ENCODE data around the gene PM20D2.

The PM20D2 gene

GRCh38 chr6:89145956-89146717, at the start of gene PM20D2:
PM20D2 (plus strand) TSS chr6:89146055; CDS start chr6:89146145, 90 bp downstream.
- TF ChIP-seq CTCF (IDR thresholded peaks at IDR 0.05; ENCODE audit: control insufficient read depth, insufficient read depth, low read depth, low read length, missing control alignments): no peak
- H3K4me3 ChIP-seq (ENCODE audit: control insufficient read depth, low read depth, low read length): peak within 1 kb of the TSS; percentile 43
- no peak for DNase-seq (ENCODE audit: low read depth)

GRCh38 chr6:89098461-89098860, 47.4 kb upstream of the PM20D2 start:
- DNase-seq (ENCODE audit: low read depth): no peak
- H3K4me3 ChIP-seq (ENCODE audit: control insufficient read depth, low read depth, low read length): no peak overlapping the region
- TF ChIP-seq CTCF (IDR thresholded peaks at IDR 0.05; ENCODE audit: control insufficient read depth, insufficient read depth, low read depth, low read length, missing control alignments): no peak

- no peak for DNase-seq (ENCODE audit: low read depth)
- no peak overlapping the region for H3K4me3 ChIP-seq (ENCODE audit: control insufficient read depth, low read depth, low read length)
- TF ChIP-seq CTCF (IDR thresholded peaks at IDR 0.05; ENCODE audit: control insufficient read depth, insufficient read depth, low read depth, low read length, missing control alignments): no peak
Measured at GRCh38 chr6:89100114-89100513, 45.7 kb upstream of the PM20D2 start.

- TF ChIP-seq CTCF (IDR thresholded peaks at IDR 0.05; ENCODE audit: control insufficient read depth, insufficient read depth, low read depth, low read length, missing control alignments): no peak
- DNase-seq (ENCODE audit: low read depth): no peak
- H3K4me3 ChIP-seq (ENCODE audit: control insufficient read depth, low read depth, low read length): no peak overlapping the region
Measured at GRCh38 chr6:89110284-89110683, 35.6 kb upstream of the PM20D2 start.

- no peak for DNase-seq (ENCODE audit: low read depth)
- H3K4me3 ChIP-seq (ENCODE audit: control insufficient read depth, low read depth, low read length): no peak overlapping the region
- no peak for TF ChIP-seq CTCF (IDR thresholded peaks at IDR 0.05; ENCODE audit: control insufficient read depth, insufficient read depth, low read depth, low read length, missing control alignments)
Measured at GRCh38 chr6:89111933-89112332, 33.9 kb upstream of the PM20D2 start.

GRCh38 chr6:89116702-89117101, 29.2 kb upstream of the PM20D2 start:
- no peak overlapping the region for H3K4me3 ChIP-seq (ENCODE audit: control insufficient read depth, low read depth, low read length)
- no peak for DNase-seq (ENCODE audit: low read depth)
- TF ChIP-seq CTCF (IDR thresholded peaks at IDR 0.05; ENCODE audit: control insufficient read depth, insufficient read depth, low read depth, low read length, missing control alignments): no peak
